SU-DHL-6 (cell line): Measurements from ENCODE around the gene MFSD2A.

Experiments
- H2AFZ ChIP-seq: fragments of 200-600 bp; sonication (generic); 2 replicates; pipeline ENCODE4 v1.6.1; 2014; ENCODE audit warnings: low read depth, mild to moderate bottlenecking, moderate library complexity, mixed read lengths, antibody characterized with exemption, low read length; ENCODE audit not compliant: severe bottlenecking
- H3F3A ChIP-seq: fragments of 200-600 bp; shearing (Covaris generic); 2 replicates; pipeline ENCODE4 v1.6.0; 2016; ENCODE audit warnings: antibody characterized with exemption, mild to moderate bottlenecking; ENCODE audit not compliant: insufficient read depth
- H3K27ac ChIP-seq: fragments of 200-600 bp; sonication (generic); 2 replicates; pipeline ENCODE4 v1.5.1; 2016; ENCODE audit warnings: low read depth, mild to moderate bottlenecking, low read length, moderate library complexity, mixed read lengths
- H3K27me3 ChIP-seq: fragments of 200-600 bp; sonication (generic), shearing (Covaris generic); 2 replicates; pipeline ENCODE4 v1.6.0; 2014; ENCODE audit warnings: mild to moderate bottlenecking, low read length
- H3K36me3 ChIP-seq: fragments of 200-600 bp; sonication (generic); 2 replicates; pipeline ENCODE4 v1.6.1; 2014; ENCODE audit warnings: mild to moderate bottlenecking, low read length, mixed read lengths
- H3K4me2 ChIP-seq: fragments of 300-600, 200-600 bp; shearing (Covaris generic), sonication (generic); 2 replicates; pipeline ENCODE4 v1.6.0; 2014; ENCODE audit warnings: low read length, low read depth, mild to moderate bottlenecking; ENCODE audit not compliant: poor library complexity, severe bottlenecking
- H3K4me3 ChIP-seq: fragments of 200-600 bp; sonication (generic); 2 replicates; pipeline ENCODE4 v1.5.1; 2014; ENCODE audit warnings: antibody characterized with exemption, low read length, mild to moderate bottlenecking, mixed read lengths; ENCODE audit not compliant: insufficient read depth, poor library complexity, severe bottlenecking
- H3K79me2 ChIP-seq: fragments of 200-600 bp; sonication (generic); 2 replicates; pipeline ENCODE4 v1.6.1; 2014; ENCODE audit warnings: mild to moderate bottlenecking, low read length, moderate library complexity; ENCODE audit not compliant: insufficient read depth
- H3K9ac ChIP-seq: fragments of 200-600 bp; sonication (generic); 2 replicates; pipeline ENCODE4 v1.7.0; 2014; ENCODE audit warnings: mild to moderate bottlenecking, low read length
- H3K9me2 ChIP-seq: fragments of 200-600 bp; sonication (generic); replicated peaks from 2 replicates; pipeline ENCODE4 v1.6.1; 2014; ENCODE audit warnings: low read length; ENCODE audit not compliant: insufficient read depth
- H3K9me3 ChIP-seq: fragments of 200-600 bp; sonication (generic); 2 replicates; pipeline ENCODE4 v1.6.1; 2014; ENCODE audit warnings: low read length, mixed read lengths; ENCODE audit not compliant: insufficient read depth
- H4K20me1 ChIP-seq: fragments of 200-600 bp; sonication (generic); 2 replicates; pipeline ENCODE4 v1.6.1; 2014; ENCODE audit warnings: low read depth, mild to moderate bottlenecking, antibody characterized with exemption, low read length, moderate library complexity, mixed read lengths
- EZH2phosphoT487 ChIP-seq: fragments of 200-600 bp; sonication (generic), shearing (Covaris generic); conservative IDR thresholded peaks from 2 replicates; pipeline ENCODE4 v1.6.1; 2018; ENCODE audit warnings: mild to moderate bottlenecking, antibody characterized with exemption, low read length, moderate library complexity, mixed read lengths
- TF ChIP-seq, protein P1 (sequence below): fragments of 200-600 bp; sonication (generic); IDR thresholded peaks from one replicate; pipeline ENCODE4 v1.5.1; 2017; ENCODE audit warnings: antibody characterized with exemption, mild to moderate bottlenecking, low read length, moderate library complexity; ENCODE audit not compliant: insufficient read depth, poor library complexity, severe bottlenecking

Gene MFSD2A

DNA sequence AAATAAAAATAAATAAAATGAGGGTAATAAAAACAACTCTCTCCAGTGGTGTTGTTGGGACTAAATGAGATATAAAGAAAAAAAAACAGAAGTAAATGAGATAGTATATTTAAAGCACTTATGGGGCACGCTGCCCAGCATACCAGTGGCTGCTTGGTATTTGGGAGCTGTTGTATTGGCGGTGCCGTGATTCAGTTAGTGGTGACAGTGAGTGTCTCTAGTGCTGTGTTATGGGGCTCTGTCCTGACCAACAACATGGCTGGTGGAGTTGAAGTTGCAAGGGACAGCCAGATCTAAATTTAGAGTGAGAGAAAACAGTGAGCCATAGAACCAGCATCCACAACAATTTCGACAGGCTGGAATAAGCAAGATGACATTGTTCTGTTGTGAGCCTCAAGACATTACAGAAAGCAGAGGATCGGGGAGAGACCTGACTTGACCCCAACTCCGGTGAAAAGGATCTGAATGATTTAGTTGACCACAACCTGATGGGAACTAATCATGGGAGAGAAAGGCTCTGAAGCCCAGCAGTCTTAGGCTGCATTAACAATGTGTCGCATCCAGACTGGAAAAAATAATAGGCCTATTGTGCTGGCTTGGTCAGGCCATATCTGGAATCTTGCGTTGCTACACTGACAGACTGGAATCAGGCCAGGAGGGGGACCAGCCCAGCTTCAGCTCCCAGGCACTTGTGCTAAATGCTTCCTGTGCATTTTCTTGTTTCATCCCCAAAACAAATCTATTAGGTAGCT, 2.4 kb upstream of the MFSD2A start:
- Histone ChIP-seq H2AFZ (no peak overlapping the region), H4K20me1 (no peaks in the 10 kb centered on the region), H3K79me2 (peaks cover 11% of the 10 kb centered on the region), H3K36me3 (no peaks in the 10 kb centered on the region), H3K27me3 (no peaks in the 10 kb centered on the region), H3K9me2 (no peaks in the 10 kb centered on the region), H3K27ac (no peak overlapping the region), H3K4me3 (no peak overlapping the region), H3F3A (no peaks in the 10 kb centered on the region), H3K4me2 (no peak overlapping the region), H3K9me3 (no peaks in the 10 kb centered on the region), H3K9ac (no peak overlapping the region)
- TF ChIP-seq, protein P1, sequence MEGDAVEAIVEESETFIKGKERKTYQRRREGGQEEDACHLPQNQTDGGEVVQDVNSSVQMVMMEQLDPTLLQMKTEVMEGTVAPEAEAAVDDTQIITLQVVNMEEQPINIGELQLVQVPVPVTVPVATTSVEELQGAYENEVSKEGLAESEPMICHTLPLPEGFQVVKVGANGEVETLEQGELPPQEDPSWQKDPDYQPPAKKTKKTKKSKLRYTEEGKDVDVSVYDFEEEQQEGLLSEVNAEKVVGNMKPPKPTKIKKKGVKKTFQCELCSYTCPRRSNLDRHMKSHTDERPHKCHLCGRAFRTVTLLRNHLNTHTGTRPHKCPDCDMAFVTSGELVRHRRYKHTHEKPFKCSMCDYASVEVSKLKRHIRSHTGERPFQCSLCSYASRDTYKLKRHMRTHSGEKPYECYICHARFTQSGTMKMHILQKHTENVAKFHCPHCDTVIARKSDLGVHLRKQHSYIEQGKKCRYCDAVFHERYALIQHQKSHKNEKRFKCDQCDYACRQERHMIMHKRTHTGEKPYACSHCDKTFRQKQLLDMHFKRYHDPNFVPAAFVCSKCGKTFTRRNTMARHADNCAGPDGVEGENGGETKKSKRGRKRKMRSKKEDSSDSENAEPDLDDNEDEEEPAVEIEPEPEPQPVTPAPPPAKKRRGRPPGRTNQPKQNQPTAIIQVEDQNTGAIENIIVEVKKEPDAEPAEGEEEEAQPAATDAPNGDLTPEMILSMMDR = no peak
- no peak for TF ChIP-seq EZH2phosphoT487

DNA sequence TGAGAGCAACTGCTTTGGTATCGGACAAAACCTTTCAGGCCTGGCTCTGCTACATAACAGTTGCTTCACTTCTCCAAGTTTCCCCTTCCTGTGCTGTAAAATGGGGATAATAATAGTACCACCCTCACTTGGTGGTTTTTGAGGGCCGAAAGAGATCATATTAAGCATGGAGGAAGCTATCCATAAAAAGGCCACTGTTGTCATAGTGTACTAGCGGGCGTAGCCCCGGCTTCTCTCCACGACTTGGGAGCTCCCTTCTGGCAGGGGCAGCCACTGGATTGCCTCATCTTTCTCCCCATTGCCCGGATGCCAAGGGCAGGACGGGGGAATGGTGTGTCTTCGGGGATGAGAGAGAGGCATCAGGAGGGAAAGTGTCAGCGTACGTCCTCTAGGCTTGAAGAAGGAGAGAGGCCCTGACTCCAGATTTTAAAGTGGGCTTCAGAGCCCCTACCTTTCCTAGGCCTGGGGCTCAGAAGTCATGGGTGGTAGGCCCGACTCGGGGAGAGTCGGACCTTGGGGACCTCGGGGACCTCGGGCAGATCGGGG, 548 bp upstream of the MFSD2A start:
- peak overlapping the region; percentile 79 for H3K9ac ChIP-seq
- TF ChIP-seq, protein P1 = no peak
- TF ChIP-seq EZH2phosphoT487 = no peak

DNA sequence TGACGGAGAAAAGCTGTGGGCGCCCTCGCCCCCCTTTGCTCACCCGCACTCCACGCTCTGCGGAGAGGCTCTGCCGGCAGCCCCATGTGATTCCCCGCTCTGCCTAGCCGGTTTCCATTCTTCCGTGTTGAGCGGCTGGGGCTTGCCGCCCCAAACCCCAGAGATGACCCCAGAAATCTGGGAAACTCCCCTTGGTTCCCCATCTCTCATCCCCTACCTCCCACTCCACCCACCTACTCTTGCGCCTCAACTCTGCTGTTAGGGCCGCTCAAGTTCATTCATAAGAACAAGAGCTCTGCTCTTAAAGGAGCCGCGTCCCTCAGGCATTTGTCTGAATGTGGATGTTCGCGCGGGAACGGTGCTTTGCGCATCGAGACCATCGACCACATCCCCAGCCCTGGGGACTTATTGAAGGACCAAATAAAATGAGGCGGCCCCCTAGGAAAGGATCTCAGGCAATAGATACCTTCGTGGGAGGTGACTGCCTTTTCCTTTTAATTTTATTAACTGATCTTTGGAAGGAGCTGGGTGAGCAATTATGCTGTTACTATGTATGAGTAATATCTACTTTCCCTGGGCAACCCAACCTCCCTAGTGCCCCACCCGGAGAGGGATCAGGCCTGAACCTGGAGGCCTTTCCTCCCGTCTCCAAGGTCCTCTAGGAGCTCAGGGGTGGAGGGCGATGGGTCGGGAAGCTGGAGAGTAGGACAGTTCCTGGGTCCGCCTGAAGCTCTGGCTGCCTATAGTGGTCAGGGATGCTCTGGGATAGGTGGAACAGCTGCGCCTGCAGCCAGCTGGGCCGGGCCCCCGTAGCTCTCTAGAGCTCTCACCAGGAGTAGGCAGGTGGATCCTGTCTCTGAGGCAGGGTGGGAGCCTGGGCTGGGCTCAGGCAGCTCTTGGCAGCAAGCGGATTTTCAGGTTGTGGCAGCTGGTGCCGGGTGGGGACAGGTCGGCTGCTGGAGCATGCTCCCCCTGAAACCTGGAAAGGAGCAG, 898 bp downstream of the MFSD2A start:
- no peaks in the 10 kb centered on the region for H3K9me3 ChIP-seq
- H3K4me3 ChIP-seq = peak overlapping the region; percentile 90
- H3F3A ChIP-seq = peaks cover 16% of the 10 kb centered on the region
- no peaks in the 10 kb centered on the region for H3K36me3 ChIP-seq
- no peaks in the 10 kb centered on the region for H3K9me2 ChIP-seq
- H3K79me2 ChIP-seq = peaks cover 11% of the 10 kb centered on the region
- peak overlapping the region; percentile 91 for H3K4me2 ChIP-seq
- H4K20me1 ChIP-seq = no peaks in the 10 kb centered on the region
- H3K27me3 ChIP-seq = no peaks in the 10 kb centered on the region
- H3K9ac ChIP-seq = peak overlapping the region; percentile 79
- no peak for TF ChIP-seq EZH2phosphoT487
- TF ChIP-seq, protein P1 = no peak
- H3K27ac ChIP-seq = peak overlapping the region; percentile 37
- H2AFZ ChIP-seq = peak overlapping the region; percentile 81

More for the DNA sequence above, 548 bp upstream of the MFSD2A start:
- H2AFZ ChIP-seq = peak overlapping the region; percentile 66
- no peaks in the 10 kb centered on the region for H3K36me3 ChIP-seq
- peaks cover 11% of the 10 kb centered on the region for H3F3A ChIP-seq
- no peaks in the 10 kb centered on the region for H3K9me3 ChIP-seq
- H3K27ac ChIP-seq = no peak overlapping the region
- no peaks in the 10 kb centered on the region for H3K9me2 ChIP-seq
- H3K4me2 ChIP-seq = peak overlapping the region; percentile 91
- H3K79me2 ChIP-seq = peaks cover 11% of the 10 kb centered on the region
- peak overlapping the region; percentile 47 for H3K4me3 ChIP-seq
- no peaks in the 10 kb centered on the region for H4K20me1 ChIP-seq
- H3K27me3 ChIP-seq = no peaks in the 10 kb centered on the region
